Heart left ventricle (tissue), 13 donors: ENCODE data around the gene FANCM.

ENCODE experiments used
- POLR2A ChIP-seq, 2 donors: fragments of 450-650 bp; IDR thresholded peaks; one replicate each; pipeline ENCODE4 v1.6.1; 2017; ENCODE audit warnings: antibody characterized with exemption in 2 of 2, mild to moderate bottlenecking in 2 of 2, moderate library complexity in 2 of 2
- TF ChIP-seq, protein P1 (sequence below), 12 donors: fragments of 200-600 bp; sonication (generic) in 4 of 12; IDR thresholded peaks; one replicate each; pipeline versions ENCODE4 v1.5.0 to v1.8.0; 2018 to 2022; ENCODE audit warnings: antibody characterized with exemption in 12 of 12, mild to moderate bottlenecking in 5 of 12
- donor health status: ischemic (EF 13 %, LVEDD 7.1; RV severe dilation, severe dysfunction).
- donor health status: DM: no; HTN: yes; CAD: no.
- donor health status: DM: no; HTN: no; CAD: no.
- donor health status: ischemic (EF 25% LVEDD 6.9; RV normal size, moderate dysfunction).
- donor health status: ischemic (EF 25% LVEDD 5.7; RV mildly dilated, moderate dysfunction).
- donor health status: ischemic (EF 35%, LVEDD 5.7; RV mildly dilated, moderate dysfunction).
- donor health status: nonischemic (EF 11% LVEDD 7.7; RV severe dilation, severe dysfunction).
- donor health status: DM: yes; HTN: yes; CAD: no.
- donor health status: PGD.
- donor health status: ischemic (EF 29% LVEDD 5.4; RV normal size, mild dysfunction).
- donor health status: nonischemic (EF 23%, LVEDD 6.1; RV moderate dilation, normal function).

- no peak for TF ChIP-seq POLR2A (IDR thresholded peaks at IDR 0.05)
- TF ChIP-seq, protein P1, sequence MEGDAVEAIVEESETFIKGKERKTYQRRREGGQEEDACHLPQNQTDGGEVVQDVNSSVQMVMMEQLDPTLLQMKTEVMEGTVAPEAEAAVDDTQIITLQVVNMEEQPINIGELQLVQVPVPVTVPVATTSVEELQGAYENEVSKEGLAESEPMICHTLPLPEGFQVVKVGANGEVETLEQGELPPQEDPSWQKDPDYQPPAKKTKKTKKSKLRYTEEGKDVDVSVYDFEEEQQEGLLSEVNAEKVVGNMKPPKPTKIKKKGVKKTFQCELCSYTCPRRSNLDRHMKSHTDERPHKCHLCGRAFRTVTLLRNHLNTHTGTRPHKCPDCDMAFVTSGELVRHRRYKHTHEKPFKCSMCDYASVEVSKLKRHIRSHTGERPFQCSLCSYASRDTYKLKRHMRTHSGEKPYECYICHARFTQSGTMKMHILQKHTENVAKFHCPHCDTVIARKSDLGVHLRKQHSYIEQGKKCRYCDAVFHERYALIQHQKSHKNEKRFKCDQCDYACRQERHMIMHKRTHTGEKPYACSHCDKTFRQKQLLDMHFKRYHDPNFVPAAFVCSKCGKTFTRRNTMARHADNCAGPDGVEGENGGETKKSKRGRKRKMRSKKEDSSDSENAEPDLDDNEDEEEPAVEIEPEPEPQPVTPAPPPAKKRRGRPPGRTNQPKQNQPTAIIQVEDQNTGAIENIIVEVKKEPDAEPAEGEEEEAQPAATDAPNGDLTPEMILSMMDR (IDR thresholded peaks at IDR 0.05): no peak
Observed at GRCh38 chr14:45181806-45182205, 46.1 kb downstream of the FANCM start.
